Measurements from ENCODE around the gene HAND1. TPM values are rescaled to one million over a fixed set of nuclear protein-coding genes. Genes with fewer than 3 reads are reported as not detected.

The HAND1 gene
- total and polyA plus RNA-seq, 2 experiments from 2014 or later, result not detected

GRCh38 chr5:154494036-154494435, 16.0 kb upstream of the HAND1 start (continued):
- TF ChIP-seq ZNF462 (CRISPR knock-in tag; IDR thresholded peaks at IDR 0.05), result no peak
- TF ChIP-seq CREB1 (CRISPR knock-in tag; IDR thresholded peaks at IDR 0.05; ENCODE audit: low read depth), result no peak
- TF ChIP-seq ZNF331 (CRISPR knock-in tag; IDR thresholded peaks at IDR 0.05; ENCODE audit: low read depth), result no peak
- TF ChIP-seq STAT1 (IDR thresholded peaks at IDR 0.05; ENCODE audit: unreplicated experiment), result no peak

DNA sequence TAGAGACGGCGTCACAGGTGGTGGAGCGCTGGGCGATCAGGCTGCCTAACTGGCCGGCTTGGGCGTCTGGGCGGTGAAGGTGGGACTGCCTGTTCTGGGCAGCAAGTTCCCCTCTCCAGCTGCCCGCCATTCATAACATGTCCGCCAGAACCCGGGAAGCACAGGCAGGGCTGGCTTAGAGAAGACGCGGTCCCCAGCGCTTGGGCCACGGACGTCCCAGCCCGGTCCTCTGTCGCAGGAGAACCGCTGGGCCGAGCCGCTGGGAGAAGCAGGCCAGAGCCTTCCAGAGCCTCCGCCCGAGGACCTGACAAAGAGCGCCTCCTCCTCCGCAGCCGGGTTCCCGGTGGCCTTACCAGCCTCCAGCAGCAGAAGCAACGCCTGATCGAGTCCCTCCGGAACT, 15.2 kb upstream of the HAND1 start:
- Mint-ChIP-seq H3K9me3 (no peaks in the 10 kb centered on the region; the same call in 2 of the 3 replicates), H3K4me1 (no peaks in the 10 kb centered on the region), H3K27ac (no peak overlapping the region), H3K27me3 (ENCODE audit: insufficient read depth, low read depth, poor library complexity) (peaks cover 11% of the 10 kb centered on the region), H3K36me3 (ENCODE audit: low read depth) (no peaks in the 10 kb centered on the region), H3K4me3 (peak overlapping the region; percentile 38; the same call in 2 of the 3 replicates)
- Histone ChIP-seq H3K9me2 (ENCODE audit: insufficient read depth) (no peaks in the 10 kb centered on the region), H3K4me1 (ENCODE audit: insufficient read depth) (no peaks in the 10 kb centered on the region), H4K20me1 (replicated peaks; ENCODE audit: insufficient read depth) (no peaks in the 10 kb centered on the region), H3K27me3 (ENCODE audit: insufficient read depth) (peaks cover 40% of the 10 kb centered on the region), H3F3A (replicated peaks; ENCODE audit: low read depth) (no peaks in the 10 kb centered on the region), H2AFZ (peak overlapping the region; percentile 66; the same call in 1 of the 2 replicates), H3K79me2 (replicated peaks; ENCODE audit: insufficient read depth) (no peaks in the 10 kb centered on the region), H3K36me3 (ENCODE audit: insufficient read depth) (no peaks in the 10 kb centered on the region), H3K27ac (ENCODE audit: low read depth) (no peak overlapping the region), H3K4me3 (peak overlapping the region; percentile 34; the same call in 1 of the 2 replicates), H3K4me2 (peak overlapping the region; percentile 40; the same call in 1 of the 2 replicates)
- peak; percentile 97 for ATAC-seq
- DNase-seq (ENCODE audit: low spot score), result peak; percentile 23
- TF ChIP-seq, protein P1, sequence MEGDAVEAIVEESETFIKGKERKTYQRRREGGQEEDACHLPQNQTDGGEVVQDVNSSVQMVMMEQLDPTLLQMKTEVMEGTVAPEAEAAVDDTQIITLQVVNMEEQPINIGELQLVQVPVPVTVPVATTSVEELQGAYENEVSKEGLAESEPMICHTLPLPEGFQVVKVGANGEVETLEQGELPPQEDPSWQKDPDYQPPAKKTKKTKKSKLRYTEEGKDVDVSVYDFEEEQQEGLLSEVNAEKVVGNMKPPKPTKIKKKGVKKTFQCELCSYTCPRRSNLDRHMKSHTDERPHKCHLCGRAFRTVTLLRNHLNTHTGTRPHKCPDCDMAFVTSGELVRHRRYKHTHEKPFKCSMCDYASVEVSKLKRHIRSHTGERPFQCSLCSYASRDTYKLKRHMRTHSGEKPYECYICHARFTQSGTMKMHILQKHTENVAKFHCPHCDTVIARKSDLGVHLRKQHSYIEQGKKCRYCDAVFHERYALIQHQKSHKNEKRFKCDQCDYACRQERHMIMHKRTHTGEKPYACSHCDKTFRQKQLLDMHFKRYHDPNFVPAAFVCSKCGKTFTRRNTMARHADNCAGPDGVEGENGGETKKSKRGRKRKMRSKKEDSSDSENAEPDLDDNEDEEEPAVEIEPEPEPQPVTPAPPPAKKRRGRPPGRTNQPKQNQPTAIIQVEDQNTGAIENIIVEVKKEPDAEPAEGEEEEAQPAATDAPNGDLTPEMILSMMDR (conservative IDR thresholded peaks at IDR 0.05; ENCODE audit: low read depth in 2 of 2), result 0 out of 4 replicates have a peak, but pooled peaks of 1 of the 2 experiments have one; percentile 3
- no peak for TF ChIP-seq POLR2AphosphoS5 (IDR thresholded peaks at IDR 0.05; ENCODE audit: low read depth)
